Lung microvascular endothelial cell (primary cell): ENCODE measurements around the gene CFAP65. TPM values are rescaled to one million over a fixed set of nuclear protein-coding genes. Genes with fewer than 3 reads are reported as not detected.

Source experiments
- DNase-seq, 2 donors: peaks; one replicate each; pipeline versions ENCODE4 v3.0.0 to v3.0.0-alpha.2; 2010; ENCODE audit warnings: low read depth in 2 of 2
- total RNA-seq: library from RNA; depleted of rRNA; stranded (reverse); fragments of >200 nt; gene quantifications from 2 replicates; pipeline ENCODE4 v1.2.1, GENCODE V29; 2014

CFAP65 gene
- total RNA-seq, 1 donor from 2014 or later, result not detected

DNA sequence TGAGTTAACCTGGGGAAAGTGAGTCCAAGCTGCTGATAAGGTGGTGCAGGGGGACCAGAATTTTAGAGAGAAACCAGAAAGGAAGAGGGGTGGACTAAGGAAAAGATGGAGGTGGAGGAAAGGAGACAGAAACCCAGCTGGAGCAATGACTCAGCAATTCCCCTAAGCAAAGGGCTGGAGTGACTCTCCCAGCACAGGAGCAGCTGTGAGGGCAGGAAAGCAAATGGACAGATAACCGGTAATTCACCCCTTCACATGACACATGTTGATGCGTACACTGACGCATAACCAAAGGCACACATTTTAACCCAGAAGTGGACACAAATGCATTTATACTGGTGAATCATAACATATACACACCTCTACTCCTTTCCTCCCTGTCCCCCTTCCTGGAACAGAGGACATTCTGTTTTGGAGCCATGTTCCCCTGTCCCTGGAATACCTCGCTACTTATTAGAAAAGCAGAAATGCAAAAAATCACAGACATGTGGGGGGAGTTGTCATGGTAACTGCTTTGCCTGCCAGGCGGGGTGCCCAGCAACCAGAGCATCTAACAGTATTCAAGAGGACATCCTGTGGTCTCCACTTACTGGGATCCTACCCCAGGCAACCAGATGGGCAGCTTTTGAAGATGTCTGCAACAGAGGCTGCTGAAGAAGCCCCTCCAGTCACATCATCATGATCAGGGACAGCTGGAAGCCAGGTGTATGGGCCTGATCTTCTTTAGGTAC lies 77.1 kb downstream of the CFAP65 start:
- peak in 1 of 2 donors; percentile 66 for DNase-seq

DNA sequence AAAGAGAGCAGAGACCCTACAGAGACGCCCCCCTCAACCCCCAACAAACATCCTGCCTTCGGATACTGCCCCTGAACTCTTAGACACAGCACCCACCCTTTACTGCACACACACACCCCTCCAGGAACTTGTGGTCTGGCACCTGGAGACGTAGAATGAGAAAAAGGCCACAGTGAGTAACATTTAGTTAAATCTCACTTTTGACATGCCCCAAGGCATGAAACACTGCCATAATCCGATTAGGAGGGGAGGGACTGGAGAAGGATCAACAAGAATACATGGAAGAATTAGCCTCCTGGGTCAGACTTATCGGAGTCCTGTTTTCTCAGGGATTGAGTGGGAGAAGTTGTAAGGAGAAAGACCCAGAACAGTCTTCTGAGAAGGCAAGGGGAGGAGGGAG lies 77.7 kb downstream of the CFAP65 start:
- DNase-seq, result no peak

DNA sequence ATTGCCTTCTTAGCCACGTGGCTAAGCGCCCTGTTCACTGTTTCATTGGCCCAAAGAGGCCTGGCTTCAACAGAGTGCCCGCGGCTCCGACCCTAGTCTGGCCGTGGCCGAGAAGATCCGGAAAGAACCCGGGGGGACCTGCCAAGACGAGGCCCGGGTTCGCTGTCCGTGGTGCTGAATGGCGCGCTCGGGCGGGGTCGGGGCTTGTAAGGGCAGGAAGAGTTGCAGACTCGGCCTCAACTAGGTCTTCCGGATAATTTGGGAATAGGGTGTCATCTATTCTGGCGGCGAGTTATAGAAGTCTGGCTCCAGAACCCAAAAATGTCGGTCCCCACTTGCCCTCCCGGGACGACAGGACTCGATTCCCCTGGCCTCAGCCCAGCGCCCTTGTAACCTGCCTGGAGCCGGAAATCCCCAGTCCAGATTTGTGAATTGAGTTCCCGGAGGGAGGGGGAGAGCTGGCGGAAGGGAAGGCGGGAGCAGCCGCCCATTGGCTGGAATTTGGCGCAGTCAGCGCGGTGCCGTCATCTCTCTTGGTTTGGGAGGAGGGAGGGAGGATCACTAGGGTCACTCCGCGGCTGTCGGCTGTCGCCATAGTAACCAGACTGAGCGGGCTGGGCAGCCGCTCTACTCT lies 78.3 kb downstream of the CFAP65 start:
- peak; percentile 50 to 52 for DNase-seq

DNA sequence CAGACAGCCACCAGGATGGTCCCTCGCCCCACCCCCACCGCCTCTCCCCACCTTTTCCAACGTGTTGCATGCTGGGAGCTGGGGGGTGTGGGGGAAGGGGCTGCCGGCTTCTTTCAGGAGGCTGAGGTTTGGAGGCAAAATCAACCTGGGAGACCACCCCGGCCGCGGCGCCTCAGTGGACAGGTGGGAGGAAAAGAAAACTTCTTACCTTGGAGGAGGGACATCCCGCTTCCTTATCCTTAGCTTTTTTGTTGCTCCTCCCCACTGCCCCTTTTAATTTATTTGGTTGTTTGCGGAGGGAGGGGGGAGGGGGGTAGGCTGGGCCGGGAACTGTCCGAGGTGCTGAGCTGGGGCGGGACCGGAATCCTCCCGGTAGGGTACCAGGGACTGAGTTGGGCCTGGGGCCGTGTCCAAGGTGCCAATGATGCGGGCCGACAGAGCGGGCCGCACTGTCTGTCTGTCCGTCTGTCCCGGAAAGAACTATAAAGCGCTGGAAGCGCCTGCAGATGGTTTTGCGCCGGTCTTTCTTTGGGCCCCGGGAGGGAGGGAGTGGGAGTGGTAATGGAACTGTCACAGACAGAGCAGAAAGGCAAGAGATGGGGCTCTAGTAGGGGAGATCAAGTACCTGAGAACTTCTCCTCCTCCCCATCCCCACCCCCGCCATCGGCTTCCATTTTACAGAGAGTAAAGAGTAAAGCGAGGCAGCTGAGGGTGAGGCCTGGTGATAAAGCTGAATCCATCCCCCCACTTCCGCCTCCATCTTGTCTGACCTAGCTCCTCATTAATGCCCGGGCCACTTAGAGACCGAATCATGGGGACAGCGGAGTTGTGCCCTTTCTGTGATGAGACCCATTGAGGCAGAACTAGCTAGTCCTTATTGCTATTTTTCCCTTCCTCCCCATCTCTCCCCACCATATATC lies 79.4 kb downstream of the CFAP65 start:
- DNase-seq, result no peak

DNA sequence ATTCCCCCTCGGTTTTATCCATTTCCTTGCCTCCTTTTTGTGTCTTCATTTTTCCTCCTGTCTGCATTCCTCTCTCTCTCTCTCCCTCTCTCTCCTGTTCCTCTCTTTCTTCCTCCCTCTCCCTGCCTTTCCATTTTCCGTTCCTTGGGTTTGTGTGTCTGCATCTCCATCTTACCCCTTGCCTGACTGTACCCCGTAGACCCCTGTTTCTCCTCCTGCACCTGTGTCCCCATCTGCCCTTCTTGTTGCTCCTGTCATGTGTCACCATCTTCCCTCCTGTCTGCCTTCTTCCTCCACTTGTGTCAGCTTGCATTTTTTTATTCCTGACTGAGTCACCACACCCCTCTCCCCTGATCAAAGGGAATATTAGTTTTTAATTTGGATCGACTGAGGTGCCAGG lies 80.1 kb downstream of the CFAP65 start:
- no peak for DNase-seq

DNA sequence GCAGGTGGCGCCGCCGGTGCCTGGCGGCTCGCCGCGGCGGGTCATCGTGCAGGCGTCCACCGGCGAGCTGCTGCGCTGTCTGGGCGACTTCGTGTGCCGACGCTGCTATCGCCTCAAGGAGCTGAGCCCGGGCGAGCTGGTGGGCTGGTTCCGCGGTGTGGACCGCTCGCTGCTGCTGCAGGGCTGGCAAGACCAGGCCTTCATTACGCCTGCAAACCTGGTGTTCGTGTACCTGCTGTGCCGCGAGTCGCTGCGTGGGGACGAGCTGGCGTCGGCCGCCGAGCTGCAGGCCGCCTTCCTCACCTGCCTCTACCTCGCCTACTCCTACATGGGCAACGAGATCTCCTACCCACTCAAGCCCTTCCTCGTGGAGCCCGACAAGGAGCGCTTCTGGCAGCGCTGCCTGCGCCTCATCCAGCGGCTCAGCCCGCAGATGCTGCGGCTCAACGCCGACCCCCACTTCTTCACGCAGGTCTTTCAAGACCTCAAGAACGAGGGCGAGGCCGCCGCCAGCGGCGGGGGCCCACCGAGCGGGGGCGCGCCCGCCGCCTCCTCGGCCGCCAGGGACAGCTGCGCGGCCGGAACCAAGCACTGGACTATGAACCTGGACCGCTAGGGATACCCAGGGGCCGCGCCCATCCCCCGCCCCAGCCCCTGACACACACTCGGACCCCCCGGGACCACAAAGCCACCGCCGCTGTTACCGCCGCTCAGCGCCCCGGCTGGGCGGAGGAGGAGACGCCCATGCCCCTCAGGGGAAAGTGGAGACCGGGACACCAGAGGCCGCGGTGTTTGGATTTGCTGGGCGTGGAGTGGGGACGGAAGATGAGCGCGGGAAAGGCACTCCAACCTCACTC lies 80.8 kb downstream of the CFAP65 start:
- DNase-seq, result no peak

DNA sequence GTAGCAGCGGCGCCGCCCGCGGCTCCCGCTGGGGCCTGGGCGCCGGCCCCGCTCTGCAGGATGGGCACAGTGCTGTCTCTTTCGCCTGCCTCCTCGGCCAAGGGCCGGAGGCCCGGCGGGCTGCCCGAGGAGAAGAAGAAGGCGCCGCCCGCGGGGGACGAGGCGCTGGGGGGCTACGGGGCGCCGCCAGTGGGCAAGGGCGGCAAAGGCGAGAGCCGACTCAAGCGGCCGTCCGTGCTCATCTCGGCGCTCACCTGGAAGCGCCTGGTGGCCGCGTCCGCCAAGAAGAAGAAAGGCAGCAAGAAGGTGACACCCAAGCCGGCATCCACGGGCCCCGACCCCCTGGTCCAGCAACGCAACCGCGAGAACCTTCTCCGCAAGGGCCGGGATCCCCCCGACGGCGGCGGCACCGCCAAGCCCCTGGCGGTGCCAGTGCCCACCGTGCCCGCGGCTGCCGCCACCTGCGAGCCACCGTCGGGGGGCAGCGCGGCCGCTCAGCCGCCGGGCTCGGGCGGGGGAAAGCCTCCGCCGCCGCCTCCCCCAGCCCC lies 81.5 kb downstream of the CFAP65 start:
- DNase-seq, result no peak

DNA sequence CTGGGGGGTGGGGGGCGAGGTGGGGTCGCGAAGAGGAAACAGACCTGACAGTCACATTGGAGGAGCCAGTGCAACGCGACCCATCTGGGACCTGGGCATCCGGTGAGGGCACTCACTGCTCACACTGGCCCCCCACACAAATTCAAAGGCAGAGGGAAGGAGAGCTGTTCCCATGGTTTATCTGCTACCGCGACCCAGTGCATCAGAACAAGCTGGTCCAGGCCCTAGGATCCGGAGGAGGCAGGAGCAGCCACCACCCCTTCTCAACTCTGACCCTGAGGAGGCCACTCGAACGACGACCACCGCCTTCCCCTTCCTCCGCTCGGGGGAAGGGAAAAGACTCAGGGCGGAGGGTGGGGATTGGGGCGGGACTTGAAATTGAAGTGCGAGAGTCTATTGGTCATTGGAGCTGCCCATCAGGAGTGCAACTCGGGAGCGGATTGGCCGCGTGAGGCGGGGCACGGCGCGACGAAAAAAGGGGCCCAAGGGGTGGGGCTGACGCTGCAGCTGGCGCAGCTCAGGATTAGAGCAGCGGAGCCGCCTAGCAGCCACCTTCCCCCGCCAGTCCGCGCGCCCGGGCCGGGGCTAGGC lies 82.1 kb downstream of the CFAP65 start, which contains the start of gene CDK5R2:
Gene CDK5R2, plus strand, starts transcription at position 526 of the 591 bp plus-strand sequence. CDS start 155 bp downstream, outside the sequence.
- peak; percentile 77 to 85 for DNase-seq

DNA sequence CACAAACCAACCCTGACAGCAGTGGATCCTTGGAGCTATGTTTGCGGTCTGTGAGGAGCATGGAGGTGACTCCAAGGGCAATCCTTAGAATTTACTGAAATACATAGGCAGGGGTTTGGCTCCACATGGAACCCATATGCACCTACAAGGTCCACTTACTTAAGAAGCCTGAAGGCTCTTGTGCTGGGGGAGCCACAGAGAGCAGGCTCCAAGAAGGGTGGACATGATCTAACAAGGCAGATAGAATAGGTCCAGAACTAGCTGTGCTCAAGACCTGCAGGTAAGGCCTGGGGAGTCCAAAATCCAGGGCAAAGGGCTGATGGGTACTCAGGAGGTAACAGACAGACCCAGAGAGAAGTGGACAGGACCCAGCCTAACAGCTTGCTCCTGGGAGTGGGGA lies 83.0 kb downstream of the CFAP65 start:
- no peak for DNase-seq

DNA sequence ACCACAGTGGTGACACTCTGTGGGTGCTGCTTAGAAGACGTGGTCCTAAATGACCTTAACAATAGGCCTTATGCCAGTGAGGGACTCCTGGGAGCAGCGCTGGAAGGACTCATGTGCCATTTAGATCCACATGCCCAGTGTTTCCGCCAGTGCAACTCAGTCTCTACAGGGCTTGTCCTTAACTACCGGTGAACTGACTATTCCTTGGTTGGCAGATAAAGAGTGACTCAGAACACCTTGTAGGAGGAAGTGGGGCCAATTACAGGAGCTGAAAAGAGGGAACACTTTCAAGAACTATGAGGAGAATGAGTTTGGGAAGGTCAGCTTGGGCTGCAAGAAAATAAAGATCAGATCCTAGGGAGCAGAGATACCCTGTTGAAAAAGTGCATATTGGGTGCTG lies 83.6 kb downstream of the CFAP65 start:
- no peak for DNase-seq

DNA sequence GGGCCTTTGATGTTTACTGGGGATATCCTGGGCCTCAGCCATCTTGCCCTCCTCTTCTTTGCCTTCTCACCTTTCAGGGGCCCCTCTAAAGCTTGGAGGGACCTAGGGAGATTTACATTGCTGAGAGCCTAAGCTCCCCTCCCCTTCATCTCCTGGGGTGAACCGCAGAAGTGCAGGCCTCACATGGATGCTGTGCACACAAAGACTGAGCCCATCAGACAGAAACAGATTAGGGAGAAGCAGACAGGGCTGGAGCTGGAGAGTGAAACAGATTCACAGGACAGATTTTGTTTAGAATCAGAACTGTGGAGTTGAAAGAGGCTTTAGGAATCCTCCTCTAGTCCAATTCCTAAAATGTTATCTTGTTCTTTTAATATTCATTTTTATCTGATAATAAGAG lies 85.3 kb downstream of the CFAP65 start:
- DNase-seq, result no peak

DNA sequence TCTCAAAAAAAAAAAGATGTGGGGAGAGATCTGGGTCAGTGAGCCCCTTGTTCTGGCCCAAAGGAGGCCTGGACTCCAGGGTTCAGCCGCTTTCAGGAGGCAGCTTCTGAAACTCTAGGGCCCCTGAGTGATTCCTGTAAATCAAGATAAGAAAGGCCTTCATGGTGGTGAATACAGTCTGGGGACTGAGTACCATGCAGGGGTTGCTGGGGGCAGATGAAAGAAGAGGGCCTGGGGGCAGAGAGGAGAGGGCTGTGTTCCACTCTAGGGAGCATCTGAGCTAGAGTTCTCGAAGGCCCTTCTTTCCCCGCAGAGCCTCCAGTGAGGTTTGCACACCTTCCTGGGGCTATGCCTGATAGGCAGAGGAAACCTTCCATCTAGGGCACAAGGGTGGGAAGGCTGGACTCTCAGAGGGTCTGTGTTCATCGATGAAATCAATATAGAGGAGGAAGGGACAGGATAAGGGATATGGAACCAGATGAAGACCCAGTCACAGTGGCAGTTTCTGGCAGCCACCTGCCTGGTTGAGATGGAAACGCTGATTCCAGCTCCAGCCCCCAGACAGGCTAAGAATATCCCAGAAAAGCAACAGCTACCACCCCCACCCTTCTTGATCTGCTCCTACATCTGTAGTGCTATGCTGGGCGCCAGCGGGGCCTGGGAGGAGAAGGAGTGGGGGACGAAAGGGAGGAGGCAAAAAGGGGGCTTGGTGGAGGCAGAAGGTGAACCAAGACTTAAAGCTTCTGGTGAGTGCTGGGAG lies 86.6 kb downstream of the CFAP65 start:
- no peak for DNase-seq

DNA sequence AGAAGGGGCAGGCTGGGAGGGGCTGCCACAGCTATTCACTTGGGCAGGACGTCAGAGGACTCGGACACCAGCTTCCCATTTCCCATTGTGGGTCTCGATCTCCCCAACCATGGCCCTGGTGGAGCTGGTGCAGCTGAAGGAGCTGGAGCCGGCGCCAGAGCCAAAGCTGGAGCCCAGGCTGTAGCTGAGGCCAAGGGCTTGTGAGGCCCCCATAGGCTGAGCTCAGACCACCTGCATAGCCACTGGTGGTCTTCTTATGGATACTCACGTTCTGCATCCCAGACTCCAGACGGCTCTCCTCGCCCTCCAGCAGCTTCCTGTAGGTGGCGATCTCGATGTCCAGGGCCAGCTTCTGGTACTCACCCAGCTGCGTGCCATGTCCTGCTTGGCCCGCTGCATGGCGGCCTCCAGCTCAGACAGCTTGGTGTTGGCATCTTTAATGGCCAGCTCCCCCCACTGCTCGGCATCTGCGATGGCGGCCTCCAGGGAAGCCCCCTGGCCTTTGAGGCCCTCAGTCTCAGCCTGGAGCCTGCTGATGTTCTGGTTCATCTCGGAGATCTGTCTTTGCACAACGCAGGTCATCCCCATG lies 87.9 kb downstream of the CFAP65 start:
- DNase-seq, result no peak

Other genes with a start within 250 kb of the CFAP65 start
- not detected in 2 replicates for gene PRKAG3, start 209.7 kb downstream of the CFAP65 start, total RNA-seq
- gene WNT6, start 181.7 kb downstream of the CFAP65 start, total RNA-seq, result not detected in 2 replicates
- not detected in 2 replicates for gene WNT10A, start 160.7 kb downstream of the CFAP65 start, total RNA-seq
- gene CDK5R2, start 81.8 kb downstream of the CFAP65 start, total RNA-seq, result not detected in 2 replicates
- not detected in 2 replicates for gene FEV, start 56.3 kb downstream of the CFAP65 start, total RNA-seq
- not detected in 2 replicates for gene CRYBA2, start 48.1 kb downstream of the CFAP65 start, total RNA-seq
- gene IHH, start 19.4 kb upstream of the CFAP65 start, total RNA-seq, result not detected in 2 replicates
- gene NHEJ1, start 119.3 kb upstream of the CFAP65 start, total RNA-seq, result 12.6 and 13.1 TPM in 2 replicates
- gene SLC23A3, start 128.5 kb upstream of the CFAP65 start, total RNA-seq, result 0.44 and 2.0 TPM in 2 replicates
- gene CNPPD1, start 135.4 kb upstream of the CFAP65 start, total RNA-seq, result 15.5 and 26.4 TPM in 2 replicates
- 41.2 and 57.7 TPM in 2 replicates for gene RETREG2, start 136.8 kb upstream of the CFAP65 start, total RNA-seq
- 15.9 and 25.2 TPM in 2 replicates for gene ZFAND2B, start 165.3 kb upstream of the CFAP65 start, total RNA-seq
- 19.4 and 39.1 TPM in 2 replicates for gene ABCB6, start 177.4 kb upstream of the CFAP65 start, total RNA-seq
- gene ATG9A, start 188.1 kb upstream of the CFAP65 start, total RNA-seq, result 29.4 and 43.3 TPM in 2 replicates
- 12.4 and 21.2 TPM in 2 replicates for gene ANKZF1, start 188.3 kb upstream of the CFAP65 start, total RNA-seq
- gene GLB1L, start 203.9 kb upstream of the CFAP65 start, total RNA-seq, result 2.8 and 4.4 TPM in 2 replicates
- 11.3 and 13.9 TPM in 2 replicates for gene STK16, start 204.0 kb upstream of the CFAP65 start, total RNA-seq
- gene TUBA4B, start 211.7 kb upstream of the CFAP65 start, total RNA-seq, result not detected in 2 replicates
- gene TUBA4A, start 212.4 kb upstream of the CFAP65 start, total RNA-seq, result 9.5 and 12.9 TPM in 2 replicates
- gene DNAJB2, start 237.8 kb upstream of the CFAP65 start, total RNA-seq, result 15.0 and 28.0 TPM in 2 replicates